GM10266 (cell line): ENCODE measurements around the gene KRTAP2-2.
"Not testable (repeated sequence)": the region's sequence is repeated elsewhere in the genome, so short reads cannot be mapped to it uniquely, and the experiment has no call there.

Source experiments
- DNase-seq: peaks from one replicate; pipeline ENCODE4 v3.0.0; 2012; ENCODE audit errors: extremely low spot score
- TF ChIP-seq, protein P1 (sequence below): IDR thresholded peaks from 2 replicates; pipeline ENCODE4 v1.5.1; 2012; ENCODE audit warnings: mild to moderate bottlenecking, low read depth; ENCODE audit not compliant: control insufficient read depth, insufficient read depth; ENCODE audit errors: missing control alignments

KRTAP2-2 gene

DNA sequence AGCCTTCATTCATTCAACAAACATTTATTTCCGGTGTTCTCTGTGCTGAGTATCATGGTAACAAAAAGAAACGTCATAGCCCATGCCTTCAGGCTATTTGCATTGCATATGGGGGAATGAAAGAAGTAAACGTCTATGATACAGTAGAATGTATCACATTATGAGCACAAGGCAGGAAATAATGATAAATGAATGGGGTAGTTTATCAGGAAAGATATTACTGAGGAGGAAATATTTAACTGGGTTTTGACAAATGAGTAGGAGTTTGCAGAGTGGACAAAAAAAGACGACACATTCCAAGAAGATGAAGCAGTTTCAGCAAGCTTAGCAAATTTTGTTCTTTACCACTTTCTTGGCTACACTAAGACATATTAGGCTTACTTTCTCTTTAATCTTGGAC, 27.6 kb upstream of the KRTAP2-2 start:
- TF ChIP-seq, protein P1, sequence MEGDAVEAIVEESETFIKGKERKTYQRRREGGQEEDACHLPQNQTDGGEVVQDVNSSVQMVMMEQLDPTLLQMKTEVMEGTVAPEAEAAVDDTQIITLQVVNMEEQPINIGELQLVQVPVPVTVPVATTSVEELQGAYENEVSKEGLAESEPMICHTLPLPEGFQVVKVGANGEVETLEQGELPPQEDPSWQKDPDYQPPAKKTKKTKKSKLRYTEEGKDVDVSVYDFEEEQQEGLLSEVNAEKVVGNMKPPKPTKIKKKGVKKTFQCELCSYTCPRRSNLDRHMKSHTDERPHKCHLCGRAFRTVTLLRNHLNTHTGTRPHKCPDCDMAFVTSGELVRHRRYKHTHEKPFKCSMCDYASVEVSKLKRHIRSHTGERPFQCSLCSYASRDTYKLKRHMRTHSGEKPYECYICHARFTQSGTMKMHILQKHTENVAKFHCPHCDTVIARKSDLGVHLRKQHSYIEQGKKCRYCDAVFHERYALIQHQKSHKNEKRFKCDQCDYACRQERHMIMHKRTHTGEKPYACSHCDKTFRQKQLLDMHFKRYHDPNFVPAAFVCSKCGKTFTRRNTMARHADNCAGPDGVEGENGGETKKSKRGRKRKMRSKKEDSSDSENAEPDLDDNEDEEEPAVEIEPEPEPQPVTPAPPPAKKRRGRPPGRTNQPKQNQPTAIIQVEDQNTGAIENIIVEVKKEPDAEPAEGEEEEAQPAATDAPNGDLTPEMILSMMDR, result no peak
- no peak for DNase-seq

DNA sequence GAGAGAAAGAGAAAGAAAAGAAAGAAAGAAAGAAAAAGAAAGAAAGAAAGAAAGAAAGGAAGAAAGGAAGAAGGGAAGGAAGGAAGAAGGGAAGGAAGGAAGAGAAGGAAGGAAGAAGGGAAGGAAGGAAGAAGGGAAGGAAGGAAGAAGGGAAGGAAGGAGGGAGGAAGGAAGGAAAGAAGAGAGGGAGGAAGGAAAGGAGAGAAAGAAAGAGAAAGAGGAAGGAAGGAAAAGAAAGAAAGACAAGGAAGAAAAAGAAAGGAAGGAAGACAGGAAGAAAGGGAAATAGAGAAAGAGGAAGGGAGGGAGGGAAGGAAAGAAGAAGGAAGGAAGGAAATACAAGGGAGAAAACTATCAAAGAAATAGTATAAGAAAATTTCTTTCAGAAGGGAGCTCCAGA, 21.8 kb upstream of the KRTAP2-2 start:
- TF ChIP-seq, protein P1, result no peak
- DNase-seq, result no peak

DNA sequence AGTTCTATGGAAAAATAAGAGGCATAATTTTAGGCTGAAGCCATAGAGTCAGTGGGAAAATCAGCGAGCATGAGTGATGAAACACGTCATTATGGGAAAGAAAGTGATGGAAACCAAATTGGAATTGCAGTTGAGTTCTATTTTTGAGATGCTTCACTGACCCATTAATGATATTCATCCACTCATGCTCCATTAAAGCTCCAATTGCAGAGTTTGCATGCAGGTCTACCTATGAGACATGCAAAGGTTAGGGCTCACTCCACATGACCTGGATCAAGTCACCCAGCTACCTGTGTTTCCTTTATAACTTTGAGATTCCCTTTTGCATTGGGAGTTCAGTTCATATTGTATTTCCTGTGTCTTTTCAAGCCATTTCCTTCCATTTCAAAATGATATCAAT, 18.6 kb upstream of the KRTAP2-2 start:
- no peak for DNase-seq
- TF ChIP-seq, protein P1, result no peak

DNA sequence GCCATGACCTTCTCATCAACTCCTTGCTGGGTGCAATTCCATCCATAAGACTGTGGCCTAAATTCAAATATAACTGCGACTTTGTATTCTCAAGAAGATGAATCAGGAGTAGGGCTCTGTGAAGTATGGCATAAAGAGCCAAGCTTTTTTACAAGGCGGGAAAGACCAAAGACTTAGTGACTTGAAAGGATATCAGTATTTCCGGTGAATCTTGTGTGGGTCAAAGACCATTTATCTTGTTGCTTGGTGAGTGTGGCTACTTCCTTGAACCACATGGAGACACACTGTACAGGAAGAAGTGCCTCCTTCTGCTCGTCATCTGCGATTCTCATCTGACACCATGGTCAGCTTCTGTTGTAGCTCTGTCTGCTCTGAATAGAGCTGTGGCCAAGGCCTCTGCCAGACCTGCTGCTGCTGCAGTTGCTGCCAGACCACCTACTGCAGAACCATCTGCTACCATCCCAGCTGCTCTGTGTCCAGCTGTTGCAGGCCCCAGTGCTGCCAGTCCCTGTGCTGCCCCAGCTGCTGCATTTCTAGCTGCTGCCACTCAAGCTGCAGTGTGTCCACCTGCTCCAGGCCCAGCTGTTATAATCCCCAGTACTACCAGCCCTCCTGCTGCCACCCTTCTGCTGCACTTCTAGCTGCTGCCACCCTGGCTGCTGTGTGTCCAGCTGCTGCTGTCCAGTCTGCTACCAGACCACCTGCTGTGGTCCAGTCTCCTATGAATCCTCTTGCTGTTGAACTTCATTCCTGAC, 16.8 kb upstream of the KRTAP2-2 start:
- DNase-seq, result no peak
- TF ChIP-seq, protein P1, result no peak

DNA sequence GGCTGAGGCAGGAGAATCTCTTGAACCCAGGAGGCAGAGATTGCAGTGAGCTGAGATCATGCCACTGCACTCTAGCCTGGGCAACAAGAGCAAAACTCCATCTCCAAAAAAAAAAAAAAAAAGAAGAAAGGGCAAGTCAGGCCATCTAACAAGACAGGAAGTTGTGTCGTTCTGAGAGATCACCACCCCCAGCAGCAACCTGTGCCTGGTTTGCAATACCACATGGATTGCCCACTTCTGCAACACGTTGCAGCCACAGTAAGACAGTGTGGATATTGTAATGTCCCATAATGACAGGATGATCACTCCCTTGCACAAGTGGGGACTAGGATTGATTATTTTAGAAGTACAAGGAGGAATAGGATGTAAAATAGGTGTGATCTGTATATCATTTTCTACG, 14.0 kb upstream of the KRTAP2-2 start:
- DNase-seq, result no peak
- TF ChIP-seq, protein P1, result no peak

DNA sequence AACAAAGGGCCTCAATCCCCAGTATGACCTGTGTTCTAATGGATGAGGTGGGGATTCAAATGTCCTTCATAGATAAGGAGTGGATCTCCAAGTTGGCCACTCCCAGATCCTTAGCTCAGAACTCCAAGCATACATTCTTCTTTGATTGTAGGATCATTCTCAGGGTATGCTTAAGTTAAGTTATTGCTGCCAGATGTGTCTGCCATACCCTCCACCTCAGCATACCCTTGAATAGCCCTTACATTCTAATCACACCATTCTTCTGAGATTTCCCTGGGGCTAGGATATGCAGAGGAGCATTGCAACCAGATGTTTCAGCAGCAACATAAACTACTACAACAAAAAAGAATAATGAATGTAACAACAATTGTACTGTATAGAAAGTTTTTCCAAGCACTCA, 12.3 kb upstream of the KRTAP2-2 start:
- TF ChIP-seq, protein P1, result no peak
- no peak for DNase-seq

DNA sequence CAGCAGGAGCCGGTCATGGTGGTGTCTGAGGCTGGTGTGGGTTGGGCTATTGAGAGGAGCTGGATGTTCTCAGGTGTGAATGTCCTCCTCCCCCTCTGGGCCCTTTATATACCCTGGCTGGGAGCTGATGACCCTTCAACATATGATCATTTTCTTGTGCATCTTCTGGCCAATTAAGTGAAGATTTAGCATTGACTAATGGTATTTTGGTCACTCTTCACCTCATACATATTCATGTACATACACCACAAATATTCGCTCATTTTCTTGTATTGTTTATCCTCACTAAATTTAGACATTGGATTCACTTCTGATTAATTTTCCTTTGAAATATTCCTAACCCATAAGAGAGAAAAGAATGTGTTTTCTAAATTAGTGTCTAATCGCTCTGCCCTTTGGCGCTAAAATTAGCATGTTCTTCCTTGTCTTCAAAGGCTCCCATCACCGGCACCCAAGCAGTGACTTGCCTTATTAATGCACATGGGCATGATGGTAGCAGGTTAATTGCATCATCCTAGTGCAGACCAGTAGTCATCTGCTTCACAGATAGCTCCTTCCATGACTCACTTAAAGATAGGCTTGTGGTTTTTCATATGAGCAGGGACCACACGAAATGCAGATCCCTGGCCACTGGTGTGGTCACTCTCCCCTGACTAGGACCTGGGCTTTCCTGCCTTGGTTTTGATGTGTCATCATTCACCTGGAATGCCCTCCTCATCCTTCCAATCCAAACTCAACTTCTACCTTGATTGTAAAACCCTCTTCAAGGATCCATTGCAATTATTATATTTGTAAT, 11.0 kb upstream of the KRTAP2-2 start, which contains the start of gene KRTAP2-4:
Gene KRTAP2-4, minus strand, starts transcription at position 51 of the 796 bp plus-strand sequence. Its CDS starts 34 bp downstream, at position 17.
- TF ChIP-seq, protein P1, result no peak
- DNase-seq, result no peak

DNA sequence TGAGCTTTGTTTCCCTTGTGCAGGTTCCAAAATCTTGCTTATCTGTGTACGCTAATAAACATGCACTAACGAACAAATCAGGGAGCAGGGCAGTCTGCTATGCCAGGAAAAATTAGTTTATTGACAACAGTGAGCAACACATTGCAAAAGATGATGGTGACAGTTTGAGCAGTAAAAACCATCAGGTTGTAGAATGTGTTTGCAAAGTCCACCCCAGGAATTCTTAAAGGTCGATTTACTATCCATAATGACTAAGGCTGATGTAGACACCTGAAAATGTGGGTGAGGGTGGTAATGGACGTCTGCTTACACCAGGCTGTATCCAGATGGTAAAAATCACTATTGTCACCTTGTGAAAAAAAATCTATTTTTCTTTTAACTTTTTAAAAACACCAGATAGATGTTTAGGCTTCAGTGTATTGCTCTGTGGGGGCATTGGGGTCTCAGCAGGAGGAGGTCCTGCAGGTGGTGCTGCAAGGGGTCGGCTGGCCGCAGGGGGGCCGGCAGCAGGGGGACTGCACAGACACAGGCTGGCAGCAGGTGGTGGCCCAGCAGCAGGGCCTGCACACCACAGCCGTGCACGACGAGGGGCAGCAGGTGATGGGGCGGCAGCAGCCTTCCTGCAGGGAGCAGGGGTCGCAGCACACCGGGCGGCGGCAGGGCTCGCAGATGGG, 10.1 kb upstream of the KRTAP2-2 start:
- DNase-seq, result not testable (repeated sequence)
